ENCODE measurements around the gene SORCS2. TPM values are rescaled to one million over a fixed set of nuclear protein-coding genes. Genes with fewer than 3 reads are reported as not detected.

SORCS2 gene
- total and polyA plus RNA-seq, 2 of the 13 experiments (the other 11 are each of a cell fraction or from before 2014, with no cell fraction given) = 0.82 to 1.0 TPM

GRCh38 chr4:7416745-7417432 lies 224.6 kb downstream of the SORCS2 start:
- in situ Hi-C loops (cut with HindIII; ENCODE audit: extremely low pct_ligation_motif_present, low pct_unique_long_range_greater_than_20kb) = no loop called here
- no peak overlapping the region for H2AFZ ChIP-seq (ENCODE audit: low read length)
- intact Hi-C loops (cut with micrococcal nuclease; ENCODE audit: unreplicated experiment) = no loop called here
- no peaks in the 10 kb centered on the region for H4K20me1 ChIP-seq (ENCODE audit: insufficient read depth, low read length)
- no peak for FAIRE-seq
- DNase-seq (ENCODE audit: low spot score) = no peak
- WGBS (ENCODE audit: low lambda C conversion rate) = 59% methylated on average over 12 of the region's 14 CpGs
- no TSS peak for BruUV-seq (replicated peaks)
- no peak overlapping the region for H3K4me2 ChIP-seq (ENCODE audit: low read depth, low read length)
- ATAC-seq = no peak
- no peak overlapping the region for H3K9ac ChIP-seq (ENCODE audit: insufficient read depth, low read depth, low read length)
- no peak overlapping the region for H3K4me3 ChIP-seq (replicated peaks in 1 of 3; ENCODE audit: insufficient read depth in 1 of 3, low read depth in 2 of 3, low read length in 3 of 3)
- no peak for TF ChIP-seq HMG20B (CRISPR knock-in tag; conservative IDR thresholded peaks at IDR 0.05)
- peak; percentile 29; the same call in 1 of the 2 replicates for TF ChIP-seq MNT (IDR thresholded peaks at IDR 0.05)
- no peaks in the 10 kb centered on the region for H3K9me3 ChIP-seq (ENCODE audit: low read length)
- H3K27me3 ChIP-seq (ENCODE audit: control insufficient read depth in 1 of 2, insufficient read depth in 2 of 2, low read length in 2 of 2) = no peaks in the 10 kb centered on the region; a peak in 1 of 5 replicates
- no peaks in the 10 kb centered on the region for H3K79me2 ChIP-seq (ENCODE audit: insufficient read depth, low read length)
- no peaks in the 10 kb centered on the region for H3K36me3 ChIP-seq (replicated peaks in 1 of 2; ENCODE audit: control insufficient read depth in 1 of 2, insufficient read depth in 2 of 2, low read length in 2 of 2)
- H3K4me1 ChIP-seq (ENCODE audit: insufficient read depth, low read length) = no peaks in the 10 kb centered on the region
- H3K27ac ChIP-seq (ENCODE audit: extremely low read length, insufficient read depth, low read length) = no peak overlapping the region
- ChIA-PET CTCF (ENCODE audit: low intra/inter-chr PET ratio, low total read pairs) (no interaction called here), POLR2A (no interaction called here)

GRCh38 chr4:7417639-7418038 lies 225.3 kb downstream of the SORCS2 start:
- FAIRE-seq (no peak), DNase-seq (ENCODE audit: low spot score) (no peak), ATAC-seq (no peak)
- Histone ChIP-seq H3K9me3 (ENCODE audit: low read length) (no peaks in the 10 kb centered on the region), H3K36me3 (replicated peaks in 1 of 2; ENCODE audit: control insufficient read depth in 1 of 2, insufficient read depth in 2 of 2, low read length in 2 of 2) (no peaks in the 10 kb centered on the region), H3K27ac (ENCODE audit: extremely low read length, insufficient read depth, low read length) (no peak overlapping the region), H2AFZ (ENCODE audit: low read length) (no peak overlapping the region), H3K9ac (ENCODE audit: insufficient read depth, low read depth, low read length) (no peak overlapping the region), H3K4me2 (ENCODE audit: low read depth, low read length) (no peak overlapping the region), H3K27me3 (ENCODE audit: control insufficient read depth in 1 of 2, insufficient read depth in 2 of 2, low read length in 2 of 2) (no peaks in the 10 kb centered on the region; a peak in 1 of 5 replicates), H3K4me3 (replicated peaks in 1 of 3; ENCODE audit: insufficient read depth in 1 of 3, low read depth in 2 of 3, low read length in 3 of 3) (no peak overlapping the region), H3K79me2 (ENCODE audit: insufficient read depth, low read length) (no peaks in the 10 kb centered on the region), H4K20me1 (ENCODE audit: insufficient read depth, low read length) (no peaks in the 10 kb centered on the region), H3K4me1 (ENCODE audit: insufficient read depth, low read length) (no peaks in the 10 kb centered on the region)
- ChIA-PET POLR2A (no interaction called here), CTCF (ENCODE audit: low intra/inter-chr PET ratio, low total read pairs) (no interaction called here)
- in situ Hi-C loops (cut with HindIII; ENCODE audit: extremely low pct_ligation_motif_present, low pct_unique_long_range_greater_than_20kb) (no loop called here), intact Hi-C loops (cut with micrococcal nuclease; ENCODE audit: unreplicated experiment) (no loop called here)
- 40% methylated on average over 9 of the region's 9 CpGs for WGBS (ENCODE audit: low lambda C conversion rate)
- no TSS peak for BruUV-seq (replicated peaks)
- no peak for TF ChIP-seq ZNF142 (CRISPR knock-in tag; IDR thresholded peaks at IDR 0.05)
- no peak for TF ChIP-seq GTF3A (CRISPR knock-in tag; conservative IDR thresholded peaks at IDR 0.05)
- no peak for TF ChIP-seq ZBTB42 (CRISPR knock-in tag; IDR thresholded peaks at IDR 0.05)
- TF ChIP-seq PRDM15 (CRISPR knock-in tag; IDR thresholded peaks at IDR 0.05) = no peak
